Hematopoietic multipotent progenitor cell (in vitro differentiated cells): ENCODE data around the gene TIMD4. TPM values are rescaled to one million over a fixed set of nuclear protein-coding genes. Genes with fewer than 3 reads are reported as not detected.
"Not testable (repeated sequence)": the region's sequence is repeated elsewhere in the genome, so short reads cannot be mapped to it uniquely, and the experiment has no call there.

Source experiments
- DNase-seq, 3 donors: peaks; one replicate each; pipeline ENCODE4 v3.0.0-alpha.2; 2011 to 2015; ENCODE audit warnings: low read depth in 2 of 3, low spot score in 2 of 3
- total RNA-seq: library from RNA; depleted of rRNA; stranded (reverse); fragments of >200 nt; gene quantifications from one replicate; pipeline ENCODE4 v1.2.3, GENCODE V29; 2012

TIMD4 gene
- total RNA-seq, 1 donor: not detected

- not testable (repeated sequence) for DNase-seq
Observed at GRCh38 chr5:156925767-156926166, 37.3 kb downstream of the TIMD4 start.

GRCh38 chr5:156922207-156922792 is 40.7 kb downstream of the TIMD4 start:
- no peak for DNase-seq

- no peak for DNase-seq
Observed at GRCh38 chr5:156920861-156921431, 42.1 kb downstream of the TIMD4 start.

GRCh38 chr5:156920042-156920860 is 42.8 kb downstream of the TIMD4 start:
- no peak for DNase-seq

GRCh38 chr5:156918311-156918845 is 44.6 kb downstream of the TIMD4 start:
- DNase-seq: no peak

GRCh38 chr5:156914371-156914737 is 48.7 kb downstream of the TIMD4 start:
- DNase-seq: no peak

GRCh38 chr5:156913719-156914370 is 49.2 kb downstream of the TIMD4 start:
- DNase-seq: peak in 2 of 3 donors; percentile 5 to 61

GRCh38 chr5:156913355-156913718 is 49.7 kb downstream of the TIMD4 start:
- DNase-seq: no peak

- no peak for DNase-seq
Observed at GRCh38 chr5:156912869-156913268, 50.2 kb downstream of the TIMD4 start.

GRCh38 chr5:156909180-156909579 is 53.8 kb downstream of the TIMD4 start:
- no peak for DNase-seq

GRCh38 chr5:156907667-156908066 is 55.4 kb downstream of the TIMD4 start:
- no peak for DNase-seq

GRCh38 chr5:156906807-156907206 is 56.2 kb downstream of the TIMD4 start:
- DNase-seq: no peak

GRCh38 chr5:156896546-156896945 is 66.5 kb downstream of the TIMD4 start:
- no peak for DNase-seq

GRCh38 chr5:156893517-156893916 is 69.5 kb downstream of the TIMD4 start:
- no peak for DNase-seq

GRCh38 chr5:156892864-156893263 is 70.2 kb downstream of the TIMD4 start:
- DNase-seq: no peak

- no peak for DNase-seq
Observed at GRCh38 chr5:156892223-156892622, 70.8 kb downstream of the TIMD4 start.

- peak in 1 of 3 donors; percentile 15 for DNase-seq
Observed at GRCh38 chr5:156888520-156888919, 74.5 kb downstream of the TIMD4 start.

- no peak for DNase-seq
Observed at GRCh38 chr5:156883316-156883875, 79.6 kb downstream of the TIMD4 start.

- no peak for DNase-seq
Observed at GRCh38 chr5:156879665-156880285, 83.3 kb downstream of the TIMD4 start.

GRCh38 chr5:156871212-156871611 is 91.8 kb downstream of the TIMD4 start:
- DNase-seq: no peak

GRCh38 chr5:156870498-156870839 is 92.6 kb downstream of the TIMD4 start:
- no peak for DNase-seq
